HepG2 (cell line): ENCODE data around the gene CCDC34.

Experiments used
- JUN ChIP-seq: sonication (generic); formaldehyde crosslinking; IDR thresholded peaks from 2 replicates; pipeline ENCODE4 v1.4.0; 2020; ENCODE audit warnings: mild to moderate bottlenecking, missing genetic modification reagents
- ZNF138 ChIP-seq: sonication (generic); formaldehyde crosslinking; IDR thresholded peaks from 2 replicates; pipeline ENCODE4 v1.5.0; 2020; ENCODE audit warnings: mild to moderate bottlenecking, low read depth, missing genetic modification reagents
- TF ChIP-seq, protein P1 (sequence below): sonication (generic); formaldehyde crosslinking; IDR thresholded peaks from 2 replicates; pipeline ENCODE4 v1.5.1; 2020; ENCODE audit warnings: mild to moderate bottlenecking, missing genetic modification reagents

- TF ChIP-seq ZNF138 (CRISPR knock-in tag) (no peak), JUN (CRISPR knock-in tag) (no peak)
- TF ChIP-seq, protein P1, sequence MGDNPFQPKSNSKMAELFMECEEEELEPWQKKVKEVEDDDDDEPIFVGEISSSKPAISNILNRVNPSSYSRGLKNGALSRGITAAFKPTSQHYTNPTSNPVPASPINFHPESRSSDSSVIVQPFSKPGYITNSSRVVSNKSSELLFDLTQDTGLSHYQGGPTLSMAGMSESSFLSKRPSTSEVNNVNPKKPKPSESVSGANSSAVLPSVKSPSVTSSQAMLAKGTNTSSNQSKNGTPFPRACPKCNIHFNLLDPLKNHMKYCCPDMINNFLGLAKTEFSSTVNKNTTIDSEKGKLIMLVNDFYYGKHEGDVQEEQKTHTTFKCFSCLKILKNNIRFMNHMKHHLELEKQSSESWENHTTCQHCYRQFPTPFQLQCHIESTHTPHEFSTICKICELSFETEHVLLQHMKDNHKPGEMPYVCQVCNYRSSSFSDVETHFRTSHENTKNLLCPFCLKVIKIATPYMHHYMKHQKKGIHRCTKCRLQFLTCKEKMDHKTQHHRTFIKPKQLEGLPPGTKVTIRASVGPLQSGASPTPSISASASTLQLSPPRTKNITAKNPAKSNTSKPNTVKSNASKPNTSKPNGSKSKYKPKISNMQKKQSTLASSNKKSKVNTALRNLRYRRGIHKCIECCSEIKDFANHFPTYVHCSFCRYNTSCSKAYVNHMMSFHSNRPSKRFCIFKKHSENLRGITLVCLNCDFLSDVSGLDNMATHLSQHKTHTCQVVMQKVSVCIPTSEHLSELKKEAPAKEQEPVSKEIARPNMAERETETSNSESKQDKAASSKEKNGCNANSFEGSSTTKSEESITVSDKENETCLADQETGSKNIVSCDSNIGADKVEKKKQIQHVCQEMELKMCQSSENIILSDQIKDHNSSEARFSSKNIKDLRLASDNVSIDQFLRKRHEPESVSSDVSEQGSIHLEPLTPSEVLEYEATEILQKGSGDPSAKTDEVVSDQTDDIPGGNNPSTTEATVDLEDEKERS = no peak
These were observed 21.2 kb upstream of the CCDC34 start for GRCh38 chr11:27384227-27384626.
